GM21737 (cell line): Measurements from ENCODE around the gene SPOCK1.

Experiments
- ATAC-seq: cut with Tn5 transposase; IDR thresholded peaks from one replicate; pipeline ENCODE4 v1.9.1; 2021; ENCODE audit warnings: mild to moderate bottlenecking, moderate library complexity; ENCODE audit not compliant: unreplicated experiment

SPOCK1 gene

GRCh38 chr5:137129886-137130680 lies 369.0 kb downstream of the SPOCK1 start:
- no peak for ATAC-seq

- ATAC-seq = no peak
These were observed 371.1 kb downstream of the SPOCK1 start for GRCh38 chr5:137128012-137128411.

- no peak for ATAC-seq
These were observed 372.3 kb downstream of the SPOCK1 start for GRCh38 chr5:137126829-137127228.

- no peak for ATAC-seq
These were observed 376.6 kb downstream of the SPOCK1 start for GRCh38 chr5:137122558-137122957.

GRCh38 chr5:137122075-137122474 lies 377.1 kb downstream of the SPOCK1 start:
- ATAC-seq = no peak

GRCh38 chr5:137119321-137119720 lies 379.8 kb downstream of the SPOCK1 start:
- ATAC-seq = no peak

- no peak for ATAC-seq
These were observed 380.5 kb downstream of the SPOCK1 start for GRCh38 chr5:137118629-137119028.

GRCh38 chr5:137115152-137115551 lies 384.0 kb downstream of the SPOCK1 start:
- no peak for ATAC-seq

GRCh38 chr5:137114529-137114928 lies 384.6 kb downstream of the SPOCK1 start:
- no peak for ATAC-seq

GRCh38 chr5:137113939-137114338 lies 385.2 kb downstream of the SPOCK1 start:
- no peak for ATAC-seq

- no peak for ATAC-seq
These were observed 386.0 kb downstream of the SPOCK1 start for GRCh38 chr5:137113161-137113560.

- ATAC-seq = no peak
These were observed 393.6 kb downstream of the SPOCK1 start for GRCh38 chr5:137105351-137106035.

- no peak for ATAC-seq
These were observed 397.6 kb downstream of the SPOCK1 start for GRCh38 chr5:137101544-137101943.

- ATAC-seq = no peak
These were observed 399.5 kb downstream of the SPOCK1 start for GRCh38 chr5:137099651-137100050.

GRCh38 chr5:137098663-137099062 lies 400.5 kb downstream of the SPOCK1 start:
- no peak for ATAC-seq

- no peak for ATAC-seq
These were observed 400.9 kb downstream of the SPOCK1 start for GRCh38 chr5:137098238-137098637.

- no peak for ATAC-seq
These were observed 401.9 kb downstream of the SPOCK1 start for GRCh38 chr5:137097203-137097602.

- ATAC-seq = no peak
These were observed 402.7 kb downstream of the SPOCK1 start for GRCh38 chr5:137096149-137097103.

GRCh38 chr5:137095597-137095996 lies 403.5 kb downstream of the SPOCK1 start:
- no peak for ATAC-seq

GRCh38 chr5:137092831-137093230 lies 406.3 kb downstream of the SPOCK1 start:
- no peak for ATAC-seq

GRCh38 chr5:137091472-137091871 lies 407.7 kb downstream of the SPOCK1 start:
- ATAC-seq = no peak
